Endodermal cell (in vitro differentiated cells): ENCODE measurements around the gene TBXAS1. TPM values are rescaled to one million over a fixed set of nuclear protein-coding genes. Genes with fewer than 3 reads are reported as not detected.

Experiments
- DNase-seq: peaks from one replicate; pipeline ENCODE4 v3.0.0-alpha.2; 2017
- H3K27ac ChIP-seq: 2 replicates; pipeline ENCODE4 v1.5.1; 2013; ENCODE audit warnings: mild to moderate bottlenecking, low read depth, low read length, moderate library complexity
- H3K27me3 ChIP-seq: 2 replicates; pipeline ENCODE4 v1.6.1; 2013; ENCODE audit warnings: mild to moderate bottlenecking, low read length, moderate library complexity; ENCODE audit not compliant: insufficient read depth, control insufficient read depth, poor library complexity, severe bottlenecking
- H3K36me3 ChIP-seq: 2 replicates; pipeline ENCODE4 v1.7.0; 2013; ENCODE audit warnings: mild to moderate bottlenecking, low read length, moderate library complexity; ENCODE audit not compliant: control insufficient read depth, insufficient read depth
- H3K4me1 ChIP-seq: one replicate; pipeline ENCODE4 v1.7.0; 2013; ENCODE audit warnings: low read length; ENCODE audit not compliant: control insufficient read depth, insufficient read depth
- H3K4me3 ChIP-seq: 2 replicates; pipeline ENCODE4 v1.5.1; 2013; ENCODE audit warnings: mild to moderate bottlenecking, low read length, moderate library complexity
- H3K9ac ChIP-seq: 2 replicates; pipeline ENCODE4 v1.6.1; 2013; ENCODE audit warnings: mild to moderate bottlenecking, low read length, moderate library complexity; ENCODE audit not compliant: poor library complexity, severe bottlenecking; ENCODE audit errors: extremely low read depth
- H3K9me3 ChIP-seq: 2 replicates; pipeline ENCODE4 v1.6.1; 2013; ENCODE audit warnings: mild to moderate bottlenecking, low read length, moderate library complexity; ENCODE audit not compliant: control insufficient read depth
- H3K27ac Mint-ChIP-seq: 2 replicates; pipeline ENCODE4 v1.8.0; 2020; ENCODE audit warnings: mixed read lengths
- H3K27me3 Mint-ChIP-seq: 2 replicates; pipeline ENCODE4 v1.8.0; 2021; ENCODE audit warnings: mild to moderate bottlenecking, mixed read lengths; ENCODE audit not compliant: insufficient read depth
- H3K36me3 Mint-ChIP-seq: 2 replicates; pipeline ENCODE4 v1.8.0; 2020; ENCODE audit warnings: low read depth, mixed read lengths
- H3K4me1 Mint-ChIP-seq: 2 replicates; pipeline ENCODE4 v1.8.0; 2020; ENCODE audit warnings: mixed read lengths
- H3K4me3 Mint-ChIP-seq: 2 replicates; pipeline ENCODE4 v1.8.0; 2020; ENCODE audit warnings: mild to moderate bottlenecking, moderate library complexity, mixed read lengths
- H3K9me3 Mint-ChIP-seq: 2 replicates; pipeline ENCODE4 v1.8.0; 2020; ENCODE audit warnings: mild to moderate bottlenecking, mixed read lengths
- WGBS, 2 experiments: methylation state at CpG; one replicate each; pipeline versions ENCODE4 v1.1.5 to v1.1.7; 2013; ENCODE audit warnings: missing lambda C conversion rate in 2 of 2, mixed read lengths in 1 of 2; ENCODE audit not compliant: insufficient coverage in 1 of 2, insufficient read length in 1 of 2; 5-methylcytosine and 5-hydroxymethylcytosine counted together
- total RNA-seq, 2 donors: library from RNA; stranded (reverse); fragmentation: NEBNext Ultra II Directional in 1 of 2; extraction: Animal tissue kit (Norgen Biotek cat#: 25700) in 1 of 2; gene quantifications; 2 replicates in 1 of 2; 3 replicates in 1 of 2; pipeline ENCODE4 v1.2.1, GENCODE V29; 2021
- TF ChIP-seq, protein P1 (sequence below): fragments of 200-600 bp; sonication (generic); conservative IDR thresholded peaks from 2 replicates; pipeline ENCODE4 v1.5.0; 2021; ENCODE audit warnings: antibody characterized with exemption, mild to moderate bottlenecking

Gene TBXAS1
- total RNA-seq, 2 donors from 2014 or later, result 7.6 to 13.5 TPM

DNA sequence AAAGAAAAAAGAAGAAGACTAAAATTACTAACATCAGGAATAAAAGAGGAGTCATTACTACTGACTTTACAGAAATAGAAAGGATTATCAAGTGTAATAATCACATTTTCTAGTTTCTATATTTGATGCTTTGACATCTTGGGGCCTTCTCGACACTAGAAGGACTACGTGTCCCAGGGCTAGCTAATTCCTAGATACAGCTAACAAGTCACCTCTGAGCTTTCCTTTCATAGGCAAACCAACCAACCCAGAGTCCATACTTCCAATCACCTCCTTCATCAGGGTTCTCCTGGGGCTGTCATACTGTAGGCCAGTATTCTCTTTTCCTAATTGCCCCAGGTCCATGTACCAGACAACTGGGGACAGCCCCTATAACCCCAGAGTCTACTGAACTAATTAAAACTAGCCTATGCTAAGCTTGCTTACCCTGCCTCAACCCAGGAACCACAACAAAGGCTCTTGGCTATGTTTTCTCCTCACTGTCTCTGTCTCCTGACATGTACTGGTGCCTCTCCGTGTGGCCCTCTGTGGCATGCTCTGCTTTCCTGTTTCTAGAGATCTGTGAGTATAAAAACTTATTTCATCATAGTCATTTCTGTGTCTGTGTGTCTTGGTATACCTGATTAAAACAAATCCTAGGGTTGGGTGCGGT, 240.4 kb downstream of the TBXAS1 start:
- Histone ChIP-seq H3K4me1 (no peaks in the 10 kb centered on the region), H3K27me3 (no peaks in the 10 kb centered on the region), H3K9me3 (peaks cover 20% of the 10 kb centered on the region), H3K9ac (no peak overlapping the region), H3K4me3 (no peak overlapping the region), H3K36me3 (no peaks in the 10 kb centered on the region), H3K27ac (no peak overlapping the region)
- Mint-ChIP-seq H3K36me3 (no peaks in the 10 kb centered on the region), H3K27me3 (peaks cover 8% of the 10 kb centered on the region), H3K9me3 (peaks cover 15% of the 10 kb centered on the region), H3K4me3 (no peak overlapping the region), H3K4me1 (no peaks in the 10 kb centered on the region), H3K27ac (no peak overlapping the region)
- no peak for DNase-seq
- TF ChIP-seq, protein P1, sequence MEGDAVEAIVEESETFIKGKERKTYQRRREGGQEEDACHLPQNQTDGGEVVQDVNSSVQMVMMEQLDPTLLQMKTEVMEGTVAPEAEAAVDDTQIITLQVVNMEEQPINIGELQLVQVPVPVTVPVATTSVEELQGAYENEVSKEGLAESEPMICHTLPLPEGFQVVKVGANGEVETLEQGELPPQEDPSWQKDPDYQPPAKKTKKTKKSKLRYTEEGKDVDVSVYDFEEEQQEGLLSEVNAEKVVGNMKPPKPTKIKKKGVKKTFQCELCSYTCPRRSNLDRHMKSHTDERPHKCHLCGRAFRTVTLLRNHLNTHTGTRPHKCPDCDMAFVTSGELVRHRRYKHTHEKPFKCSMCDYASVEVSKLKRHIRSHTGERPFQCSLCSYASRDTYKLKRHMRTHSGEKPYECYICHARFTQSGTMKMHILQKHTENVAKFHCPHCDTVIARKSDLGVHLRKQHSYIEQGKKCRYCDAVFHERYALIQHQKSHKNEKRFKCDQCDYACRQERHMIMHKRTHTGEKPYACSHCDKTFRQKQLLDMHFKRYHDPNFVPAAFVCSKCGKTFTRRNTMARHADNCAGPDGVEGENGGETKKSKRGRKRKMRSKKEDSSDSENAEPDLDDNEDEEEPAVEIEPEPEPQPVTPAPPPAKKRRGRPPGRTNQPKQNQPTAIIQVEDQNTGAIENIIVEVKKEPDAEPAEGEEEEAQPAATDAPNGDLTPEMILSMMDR, result no peak
- WGBS, 2 experiments, result 91 to 100% methylated on average over 1 to 4 of the region's 4 CpGs

Other genes with a start within 250 kb of the TBXAS1 start
- gene HIPK2, start 51.3 kb upstream of the TBXAS1 start, total RNA-seq, result 100 to 1,000 TPM in 1 of 2 donors, 10 to 100 TPM in 1; 95.1 to 125 TPM
- 10 to 100 TPM in 1 of 2 donors, 1 to 10 TPM in 1; 9.4 to 10.4 TPM for gene PARP12, start 233.7 kb downstream of the TBXAS1 start, total RNA-seq